Panc1 (cell line): ENCODE data around the gene CD48. TPM values are rescaled to one million over a fixed set of nuclear protein-coding genes. Genes with fewer than 3 reads are reported as not detected.

Source experiments
- ATAC-seq: fragments of 200-7000 bp; cut with Tn5 transposase; 2 replicates; pipeline ENCODE4 v1.9.1; 2020; ENCODE audit warnings: mild to moderate bottlenecking, moderate library complexity
- BruUV-seq: library from RNA; stranded (reverse); fragments of 400-500 nt; replicated peaks from 2 replicates; lab custom pipeline; 2021; lab: Mats Ljungman, UMichigan
- CTCF ChIA-PET: fragments of 300-600 bp; sonication (Branson Sonifier 250); formaldehyde crosslinking; loops from one replicate; lab custom pipeline; 2022; ENCODE audit warnings: antibody characterized with exemption; lab: Charles Lee
- POLR2A ChIA-PET: fragments of 300-600 bp; sonication (Branson Sonifier 250); formaldehyde crosslinking; loops from one replicate; lab custom pipeline; 2022; ENCODE audit warnings: antibody characterized with exemption; lab: Charles Lee
- DNase-seq: peaks from one replicate; pipeline ENCODE4 v3.0.0-alpha.2; 2010; ENCODE audit warnings: low read depth, low spot score
- H3K27ac ChIP-seq: 2 replicates; pipeline ENCODE4 v1.5.1; 2011; ENCODE audit warnings: mild to moderate bottlenecking, low read length, inconsistent platforms
- H3K27me3 ChIP-seq: fragments of 200-500 bp; sonication (Bioruptor generic); 2 replicates; pipeline ENCODE4 v1.6.0; 2014; ENCODE audit warnings: low read length, inconsistent platforms; ENCODE audit not compliant: control insufficient read depth, insufficient read depth
- H3K36me3 ChIP-seq: fragments of 200-500 bp; sonication (Bioruptor generic); 2 replicates; pipeline ENCODE4 v1.5.1; 2014; ENCODE audit warnings: inconsistent platforms, mild to moderate bottlenecking, low read length, moderate library complexity; ENCODE audit not compliant: control insufficient read depth, insufficient read depth
- H3K4me1 ChIP-seq: 2 replicates; pipeline ENCODE4 v1.5.1; 2011; ENCODE audit warnings: inconsistent platforms, mild to moderate bottlenecking, low read length, moderate library complexity; ENCODE audit not compliant: control insufficient read depth, insufficient read depth
- H3K4me3 ChIP-seq, 2 experiments: 2 replicates each; pipeline ENCODE4 v1.5.1; 2011 to 2012; ENCODE audit warnings: low read depth in 2 of 2, low read length in 2 of 2, mild to moderate bottlenecking in 2 of 2, inconsistent platforms in 1 of 2, moderate library complexity in 1 of 2
- H3K9me3 ChIP-seq: fragments of 200-500 bp; sonication (Bioruptor generic); 2 replicates; pipeline ENCODE4 v1.5.1; 2014; ENCODE audit warnings: low read depth, mild to moderate bottlenecking, inconsistent platforms, low read length, moderate library complexity; ENCODE audit not compliant: control insufficient read depth, insufficient read depth
- POLR2AphosphoS5 ChIP-seq: IDR thresholded peaks from 2 replicates; pipeline ENCODE4 v1.6.1; 2012; ENCODE audit warnings: mild to moderate bottlenecking, low read depth, low read length, moderate library complexity
- SIN3A ChIP-seq: IDR thresholded peaks from 2 replicates; pipeline ENCODE4 v1.6.1; 2012; ENCODE audit warnings: low read depth, mild to moderate bottlenecking, low read length, moderate library complexity, borderline replicate concordance; ENCODE audit not compliant: insufficient read depth
- TCF7L2 ChIP-seq: IDR thresholded peaks from 2 replicates; pipeline ENCODE4 v1.6.1; 2011; ENCODE audit warnings: mild to moderate bottlenecking, low read depth, low read length, inconsistent platforms
- in situ Hi-C: cut with HindIII; loops from 2 replicates; pipeline ENCODE4 v1.10.0; 2016; ENCODE audit warnings: low sequenced_read_pairs, low pct_unique_long_range_greater_than_20kb
- intact Hi-C: fragments of 100-400 bp; cut with micrococcal nuclease; formaldehyde crosslinking; loops from one replicate; pipeline ENCODE4 v1.10.0; 2022; ENCODE audit not compliant: unreplicated experiment
- total RNA-seq: library from RNA; stranded (reverse); gene quantifications from one replicate; pipeline ENCODE4 v1.2.1, GENCODE V29; 2021; ENCODE audit not compliant: unreplicated experiment
- TF ChIP-seq, protein P1 (sequence below), 2 experiments: IDR thresholded peaks; 2 replicates each; pipeline ENCODE4 v1.6.1; 2011 to 2012; ENCODE audit warnings: low read depth in 2 of 2, control low read depth in 1 of 2, low read length in 1 of 2, mild to moderate bottlenecking in 1 of 2, moderate library complexity in 1 of 2; ENCODE audit not compliant: insufficient read depth in 1 of 2
- TF ChIP-seq, protein P2 (sequence below): fragments of 450-650 bp; IDR thresholded peaks from 2 replicates; pipeline ENCODE4 v1.5.1; 2017; ENCODE audit warnings: mild to moderate bottlenecking

Gene CD48
- total RNA-seq, 1 experiment from 2014 or later, result 0.67 TPM

DNA sequence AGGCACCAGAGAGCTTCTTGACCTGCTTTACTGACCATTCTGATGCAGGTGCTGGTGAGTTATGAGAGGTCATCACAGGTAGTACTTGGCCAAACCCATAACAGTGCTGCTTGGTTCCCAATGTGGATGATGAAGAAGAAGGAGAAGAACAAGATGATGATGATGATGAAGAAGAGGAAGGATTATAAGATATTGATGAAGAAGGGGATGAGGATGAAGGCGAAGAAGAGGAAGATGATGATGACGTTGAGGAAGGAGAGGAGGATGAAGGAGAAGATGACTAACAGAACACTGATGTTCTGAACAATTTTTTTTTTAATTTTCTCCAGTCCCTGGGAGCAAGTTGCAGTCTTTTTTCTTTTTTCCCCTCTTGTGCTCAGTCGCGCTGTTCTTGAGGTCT lies 40.9 kb downstream of the CD48 start:
- DNase-seq (no peak), ATAC-seq (no peak)
- H3K9me3 ChIP-seq, result no peaks in the 10 kb centered on the region
- TF ChIP-seq, protein P1, sequence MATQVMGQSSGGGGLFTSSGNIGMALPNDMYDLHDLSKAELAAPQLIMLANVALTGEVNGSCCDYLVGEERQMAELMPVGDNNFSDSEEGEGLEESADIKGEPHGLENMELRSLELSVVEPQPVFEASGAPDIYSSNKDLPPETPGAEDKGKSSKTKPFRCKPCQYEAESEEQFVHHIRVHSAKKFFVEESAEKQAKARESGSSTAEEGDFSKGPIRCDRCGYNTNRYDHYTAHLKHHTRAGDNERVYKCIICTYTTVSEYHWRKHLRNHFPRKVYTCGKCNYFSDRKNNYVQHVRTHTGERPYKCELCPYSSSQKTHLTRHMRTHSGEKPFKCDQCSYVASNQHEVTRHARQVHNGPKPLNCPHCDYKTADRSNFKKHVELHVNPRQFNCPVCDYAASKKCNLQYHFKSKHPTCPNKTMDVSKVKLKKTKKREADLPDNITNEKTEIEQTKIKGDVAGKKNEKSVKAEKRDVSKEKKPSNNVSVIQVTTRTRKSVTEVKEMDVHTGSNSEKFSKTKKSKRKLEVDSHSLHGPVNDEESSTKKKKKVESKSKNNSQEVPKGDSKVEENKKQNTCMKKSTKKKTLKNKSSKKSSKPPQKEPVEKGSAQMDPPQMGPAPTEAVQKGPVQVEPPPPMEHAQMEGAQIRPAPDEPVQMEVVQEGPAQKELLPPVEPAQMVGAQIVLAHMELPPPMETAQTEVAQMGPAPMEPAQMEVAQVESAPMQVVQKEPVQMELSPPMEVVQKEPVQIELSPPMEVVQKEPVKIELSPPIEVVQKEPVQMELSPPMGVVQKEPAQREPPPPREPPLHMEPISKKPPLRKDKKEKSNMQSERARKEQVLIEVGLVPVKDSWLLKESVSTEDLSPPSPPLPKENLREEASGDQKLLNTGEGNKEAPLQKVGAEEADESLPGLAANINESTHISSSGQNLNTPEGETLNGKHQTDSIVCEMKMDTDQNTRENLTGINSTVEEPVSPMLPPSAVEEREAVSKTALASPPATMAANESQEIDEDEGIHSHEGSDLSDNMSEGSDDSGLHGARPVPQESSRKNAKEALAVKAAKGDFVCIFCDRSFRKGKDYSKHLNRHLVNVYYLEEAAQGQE (IDR thresholded peaks at IDR 0.05; ENCODE audit: insufficient read depth in 1 of 2, low read depth in 2 of 2, low read length in 1 of 2), result no peak
- no peak for TF ChIP-seq POLR2AphosphoS5
- no peak for TF ChIP-seq SIN3A
- TF ChIP-seq, protein P2, sequence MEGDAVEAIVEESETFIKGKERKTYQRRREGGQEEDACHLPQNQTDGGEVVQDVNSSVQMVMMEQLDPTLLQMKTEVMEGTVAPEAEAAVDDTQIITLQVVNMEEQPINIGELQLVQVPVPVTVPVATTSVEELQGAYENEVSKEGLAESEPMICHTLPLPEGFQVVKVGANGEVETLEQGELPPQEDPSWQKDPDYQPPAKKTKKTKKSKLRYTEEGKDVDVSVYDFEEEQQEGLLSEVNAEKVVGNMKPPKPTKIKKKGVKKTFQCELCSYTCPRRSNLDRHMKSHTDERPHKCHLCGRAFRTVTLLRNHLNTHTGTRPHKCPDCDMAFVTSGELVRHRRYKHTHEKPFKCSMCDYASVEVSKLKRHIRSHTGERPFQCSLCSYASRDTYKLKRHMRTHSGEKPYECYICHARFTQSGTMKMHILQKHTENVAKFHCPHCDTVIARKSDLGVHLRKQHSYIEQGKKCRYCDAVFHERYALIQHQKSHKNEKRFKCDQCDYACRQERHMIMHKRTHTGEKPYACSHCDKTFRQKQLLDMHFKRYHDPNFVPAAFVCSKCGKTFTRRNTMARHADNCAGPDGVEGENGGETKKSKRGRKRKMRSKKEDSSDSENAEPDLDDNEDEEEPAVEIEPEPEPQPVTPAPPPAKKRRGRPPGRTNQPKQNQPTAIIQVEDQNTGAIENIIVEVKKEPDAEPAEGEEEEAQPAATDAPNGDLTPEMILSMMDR, result no peak
- TF ChIP-seq TCF7L2, result no peak
- H3K4me3 ChIP-seq, result no peak overlapping the region
- H3K4me1 ChIP-seq, result no peaks in the 10 kb centered on the region
- no peak overlapping the region for H3K27ac ChIP-seq
- no peaks in the 10 kb centered on the region for H3K36me3 ChIP-seq
- BruUV-seq, result no TSS peak
- CTCF ChIA-PET, result no interaction called here
- in situ Hi-C loops, result no loop called here
- POLR2A ChIA-PET, result no interaction called here
- 0 out of 2 replicates have a peak, but pooled peaks cover 5% of the 10 kb centered on the region for H3K27me3 ChIP-seq
- intact Hi-C loops, result no loop called here

DNA sequence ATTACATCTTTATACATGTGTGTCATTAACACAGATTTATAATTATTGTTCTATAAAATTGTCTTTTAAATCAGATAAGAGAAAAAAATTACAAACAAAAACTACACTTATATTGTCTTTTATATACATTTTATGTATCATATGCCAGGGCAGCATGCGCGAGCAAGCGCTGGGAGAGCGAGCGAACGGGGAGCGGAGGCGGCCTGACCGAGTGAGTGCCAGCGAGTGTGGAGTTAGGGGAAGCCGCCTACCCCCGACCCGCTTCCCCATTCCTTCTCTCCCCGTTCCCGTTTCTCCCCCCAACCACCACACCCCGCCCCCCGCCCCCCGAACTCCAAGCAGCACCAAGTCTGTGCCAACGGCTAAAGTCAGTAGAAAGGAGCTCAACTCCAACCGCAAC lies 41.8 kb downstream of the CD48 start:
- in situ Hi-C loops, result no loop called here
- Histone ChIP-seq H3K9me3 (no peaks in the 10 kb centered on the region), H3K27ac (no peak overlapping the region), H3K36me3 (no peaks in the 10 kb centered on the region), H3K27me3 (0 out of 2 replicates have a peak, but pooled peaks cover 5% of the 10 kb centered on the region), H3K4me1 (no peaks in the 10 kb centered on the region), H3K4me3 (no peak overlapping the region)
- DNase-seq (no peak), ATAC-seq (no peak)
- no TSS peak for BruUV-seq
- TF ChIP-seq, protein P1 (IDR thresholded peaks at IDR 0.05; ENCODE audit: insufficient read depth in 1 of 2, low read depth in 2 of 2, low read length in 1 of 2), result no peak
- TF ChIP-seq, protein P2, result no peak
- TF ChIP-seq TCF7L2 (no peak), SIN3A (no peak), POLR2AphosphoS5 (no peak)
- POLR2A ChIA-PET, result no interaction called here
- CTCF ChIA-PET, result no interaction called here
- intact Hi-C loops, result no loop called here
